Measurements from ENCODE around the gene CLDN6. TPM values are rescaled to one million over a fixed set of nuclear protein-coding genes. Genes with fewer than 3 reads are reported as not detected.

CLDN6 gene
- total and polyA plus RNA-seq, 2 donors (not counting 1 experiment from before 2014, with no cell fraction given), result 0.03 TPM; not detected in 1

- peak within 1 kb of the TSS; percentile 51 to 100 (median 82) for H3K4me3 ChIP-seq (replicated peaks in 1 of 4; ENCODE audit: control extremely low read depth in 1 of 4, insufficient read depth in 1 of 4, low read depth in 3 of 4, low read length in 4 of 4)
- H2AFZ ChIP-seq (ENCODE audit: low read length), result no peak within 1 kb of the TSS
- H4K20me1 ChIP-seq (ENCODE audit: control insufficient read depth, extremely low read depth, insufficient read depth, low read length), result no peaks in the 10 kb centered on the region
- H3K9ac ChIP-seq (ENCODE audit: insufficient read depth, low read length), result peak within 1 kb of the TSS; percentile 78
- TF ChIP-seq EZH2 (IDR thresholded peaks at IDR 0.05; ENCODE audit: low read length, missing control alignments), result no peak
- TF ChIP-seq CTCF (conservative IDR thresholded peaks at IDR 0.05 in 1 of 2, IDR thresholded peaks at IDR 0.05 in 1 of 2; ENCODE audit: low read depth in 1 of 2, low read length in 2 of 2), result no peak
- peak; percentile 97 to 98 for DNase-seq (ENCODE audit: low read depth in 2 of 2)
- peak within 1 kb of the TSS; percentile 99 for H3K27ac ChIP-seq (ENCODE audit: insufficient read depth, low read length)
- no peaks in the 10 kb centered on the region for H3K9me3 ChIP-seq (ENCODE audit: control insufficient read depth, insufficient read depth, low read depth, low read length)
- H3K79me2 ChIP-seq (ENCODE audit: control insufficient read depth, insufficient read depth, low read length), result peaks cover 2% of the 10 kb centered on the region
- H3K27me3 ChIP-seq (ENCODE audit: control insufficient read depth, insufficient read depth, low read length), result no peaks in the 10 kb centered on the region
- H3K36me3 ChIP-seq (ENCODE audit: control insufficient read depth, insufficient read depth, low read length), result peaks cover 27% of the 10 kb centered on the region
- peaks cover 7% of the 10 kb centered on the region for H3K4me1 ChIP-seq (ENCODE audit: control insufficient read depth, extremely low read depth, insufficient read depth, low read length)
- peak within 1 kb of the TSS; percentile 99 for H3K4me2 ChIP-seq (ENCODE audit: extremely low read depth, insufficient read depth, low read length)
These were observed 5.9 kb upstream of the CLDN6 start, which contains the start of the genes HCFC1R1 and THOC6 for GRCh38 chr16:3023669-3024478. Gene HCFC1R1 (minus strand): TSS chr16:3023942. CDS start chr16:3023941, 1 bp downstream. Gene THOC6 (plus strand): TSS chr16:3024035. CDS start chr16:3024327, 292 bp downstream.

DNA sequence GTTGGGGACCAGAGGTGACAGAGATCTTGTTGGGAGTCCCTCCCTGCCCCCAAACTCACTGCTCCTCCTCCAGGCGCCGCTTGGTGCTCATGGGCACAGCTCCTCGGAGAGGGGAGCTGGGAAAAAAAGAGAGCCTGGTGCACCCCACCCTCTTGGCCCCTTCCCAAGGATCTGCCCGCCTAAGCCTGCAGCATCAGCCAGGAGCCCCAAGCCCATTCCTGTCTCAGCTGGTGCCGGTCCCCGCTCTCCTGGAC is 5.4 kb upstream of the CLDN6 start:
- Histone ChIP-seq H3K9me3 (ENCODE audit: control insufficient read depth, insufficient read depth, low read depth, low read length) (no peaks in the 10 kb centered on the region), H3K36me3 (ENCODE audit: control insufficient read depth, insufficient read depth, low read length) (peaks cover 27% of the 10 kb centered on the region), H3K4me3 (replicated peaks in 1 of 4; ENCODE audit: control extremely low read depth in 1 of 4, insufficient read depth in 1 of 4, low read depth in 3 of 4, low read length in 4 of 4) (peak overlapping the region; percentile 51 to 100 (median 82)), H3K9ac (ENCODE audit: insufficient read depth, low read length) (peak overlapping the region; percentile 78), H2AFZ (ENCODE audit: low read length) (no peak overlapping the region), H3K27ac (ENCODE audit: insufficient read depth, low read length) (peak overlapping the region; percentile 99), H4K20me1 (ENCODE audit: control insufficient read depth, extremely low read depth, insufficient read depth, low read length) (no peaks in the 10 kb centered on the region), H3K79me2 (ENCODE audit: control insufficient read depth, insufficient read depth, low read length) (peaks cover 2% of the 10 kb centered on the region), H3K4me2 (ENCODE audit: extremely low read depth, insufficient read depth, low read length) (peak overlapping the region; percentile 99), H3K27me3 (ENCODE audit: control insufficient read depth, insufficient read depth, low read length) (no peaks in the 10 kb centered on the region), H3K4me1 (ENCODE audit: control insufficient read depth, extremely low read depth, insufficient read depth, low read length) (peaks cover 7% of the 10 kb centered on the region)
- TF ChIP-seq CTCF (conservative IDR thresholded peaks at IDR 0.05 in 1 of 2, IDR thresholded peaks at IDR 0.05 in 1 of 2; ENCODE audit: low read depth in 1 of 2, low read length in 2 of 2) (no peak), EZH2 (IDR thresholded peaks at IDR 0.05; ENCODE audit: low read length, missing control alignments) (no peak)
- peak in 1 of 2 donors; percentile 56 for DNase-seq (ENCODE audit: low read depth in 2 of 2)

GRCh38 chr16:3022684-3023414 is 4.9 kb upstream of the CLDN6 start:
- peak overlapping the region; percentile 51 to 100 (median 82) for H3K4me3 ChIP-seq (replicated peaks in 1 of 4; ENCODE audit: control extremely low read depth in 1 of 4, insufficient read depth in 1 of 4, low read depth in 3 of 4, low read length in 4 of 4)
- DNase-seq (ENCODE audit: low read depth in 2 of 2), result peak in 1 of 2 donors; percentile 14
- no peak overlapping the region for H2AFZ ChIP-seq (ENCODE audit: low read length)
- H3K27ac ChIP-seq (ENCODE audit: insufficient read depth, low read length), result peak overlapping the region; percentile 99
- H3K36me3 ChIP-seq (ENCODE audit: control insufficient read depth, insufficient read depth, low read length), result peaks cover 25% of the 10 kb centered on the region
- H4K20me1 ChIP-seq (ENCODE audit: control insufficient read depth, extremely low read depth, insufficient read depth, low read length), result no peaks in the 10 kb centered on the region
- no peaks in the 10 kb centered on the region for H3K27me3 ChIP-seq (ENCODE audit: control insufficient read depth, insufficient read depth, low read length)
- H3K9ac ChIP-seq (ENCODE audit: insufficient read depth, low read length), result peak overlapping the region; percentile 78
- H3K4me1 ChIP-seq (ENCODE audit: control insufficient read depth, extremely low read depth, insufficient read depth, low read length), result peaks cover 7% of the 10 kb centered on the region
- no peaks in the 10 kb centered on the region for H3K9me3 ChIP-seq (ENCODE audit: control insufficient read depth, insufficient read depth, low read depth, low read length)
- peak overlapping the region; percentile 99 for H3K4me2 ChIP-seq (ENCODE audit: extremely low read depth, insufficient read depth, low read length)
- H3K79me2 ChIP-seq (ENCODE audit: control insufficient read depth, insufficient read depth, low read length), result peaks cover 2% of the 10 kb centered on the region
- TF ChIP-seq CTCF (conservative IDR thresholded peaks at IDR 0.05 in 1 of 2, IDR thresholded peaks at IDR 0.05 in 1 of 2; ENCODE audit: low read depth in 1 of 2, low read length in 2 of 2) (no peak), EZH2 (IDR thresholded peaks at IDR 0.05; ENCODE audit: low read length, missing control alignments) (no peak)
